K562 (cell line): ENCODE measurements around the gene FBXL4.

Experiments
- CTBP1 ChIP-seq: fragments of 450-650 bp; IDR thresholded peaks from 2 replicates; pipeline ENCODE4 v1.6.1; 2016; ENCODE audit warnings: borderline replicate concordance
- CTCF ChIP-seq, 3 experiments: IDR thresholded peaks in 2 of 3; conservative IDR thresholded peaks in 1 of 3; 2 replicates each; pipeline ENCODE4 v1.5.1; 2011 to 2012; ENCODE audit warnings: low read length in 3 of 3, mild to moderate bottlenecking in 3 of 3, control low read depth in 2 of 3, improper control_type of control experiment in 1 of 3, inconsistent platforms in 1 of 3, low read depth in 1 of 3, mixed read lengths in 1 of 3, moderate library complexity in 1 of 3; ENCODE audit not compliant: insufficient read depth in 2 of 3
- EGR1 ChIP-seq: fragments of 450-650 bp; conservative IDR thresholded peaks from 2 replicates; pipeline ENCODE4 v1.6.1; 2017; ENCODE audit warnings: mild to moderate bottlenecking
- FOXM1 ChIP-seq, 2 experiments: fragments of 450-650 bp in 1 of 2; sonication (generic) in 1 of 2; formaldehyde crosslinking in 1 of 2; IDR thresholded peaks; 2 replicates each; pipeline versions ENCODE4 v1.6.1 to v1.9.0; 2017 to 2022; ENCODE audit warnings: low read depth in 2 of 2, mild to moderate bottlenecking in 2 of 2, missing genetic modification reagents in 1 of 2, moderate library complexity in 1 of 2
- ZBTB26 ChIP-seq: fragments of 450-650 bp; formaldehyde crosslinking; IDR thresholded peaks from 2 replicates; pipeline ENCODE4 v1.4.0; 2022; ENCODE audit warnings: missing genetic modification characterization
- ZNF511 ChIP-seq: sonication (generic); formaldehyde crosslinking; IDR thresholded peaks from 2 replicates; pipeline ENCODE4 v1.8.0; 2022; ENCODE audit warnings: mild to moderate bottlenecking, missing genetic modification reagents
- ZZZ3 ChIP-seq: fragments of 450-650 bp; IDR thresholded peaks from 2 replicates; pipeline ENCODE4 v1.6.1; 2016; ENCODE audit warnings: antibody characterized with exemption, mild to moderate bottlenecking, moderate library complexity

GRCh38 chr6:98846021-98846380, 101.7 kb downstream of the FBXL4 start:
- no peak for TF ChIP-seq EGR1
- TF ChIP-seq ZZZ3: no peak
- no peak for TF ChIP-seq CTBP1
- TF ChIP-seq CTCF (IDR thresholded peaks at IDR 0.05 in 2 of 3, conservative IDR thresholded peaks at IDR 0.05 in 1 of 3; ENCODE audit: insufficient read depth in 2 of 3, low read depth in 1 of 3, low read length in 3 of 3): no peak
- no peak for TF ChIP-seq ZNF511 (CRISPR knock-in tag)
- TF ChIP-seq FOXM1 (IDR thresholded peaks at IDR 0.05; ENCODE audit: low read depth): no peak
- no peak for TF ChIP-seq FOXM1 (CRISPR knock-in tag; IDR thresholded peaks at IDR 0.05; ENCODE audit: low read depth)
- TF ChIP-seq ZBTB26 (CRISPR knock-in tag): no peak
